Activated gamma-delta T cell treated with Interleukin-2 at 50 U/mL for 16 hours (primary cell): ENCODE results near the gene GPR15.
A peak's percentile ranks its signal among the peaks of the same experiment; 100 is the strongest.

Source experiments
- DNase-seq: peaks from one replicate; pipeline ENCODE4 v3.0.0-alpha.2; 2020

GPR15 gene

GRCh38 chr3:98532275-98532637 lies 478 bp downstream of the GPR15 start:
- DNase-seq = no peak

GRCh38 chr3:98532709-98533571 lies 1.2 kb downstream of the GPR15 start:
- DNase-seq = no peak

- no peak for DNase-seq
Measured at GRCh38 chr3:98534168-98534567, 2.4 kb downstream of the GPR15 start.

GRCh38 chr3:98534734-98535133 lies 3.0 kb downstream of the GPR15 start:
- no peak for DNase-seq

- DNase-seq = no peak
Measured at GRCh38 chr3:98536456-98537017, 4.8 kb downstream of the GPR15 start.

GRCh38 chr3:98540346-98540745 lies 8.6 kb downstream of the GPR15 start:
- DNase-seq = no peak

- DNase-seq = no peak
Measured at GRCh38 chr3:98541695-98542094, 9.9 kb downstream of the GPR15 start.

GRCh38 chr3:98542623-98543022 lies 10.8 kb downstream of the GPR15 start:
- DNase-seq = no peak

GRCh38 chr3:98545940-98546339 lies 14.2 kb downstream of the GPR15 start:
- no peak for DNase-seq

DNA sequence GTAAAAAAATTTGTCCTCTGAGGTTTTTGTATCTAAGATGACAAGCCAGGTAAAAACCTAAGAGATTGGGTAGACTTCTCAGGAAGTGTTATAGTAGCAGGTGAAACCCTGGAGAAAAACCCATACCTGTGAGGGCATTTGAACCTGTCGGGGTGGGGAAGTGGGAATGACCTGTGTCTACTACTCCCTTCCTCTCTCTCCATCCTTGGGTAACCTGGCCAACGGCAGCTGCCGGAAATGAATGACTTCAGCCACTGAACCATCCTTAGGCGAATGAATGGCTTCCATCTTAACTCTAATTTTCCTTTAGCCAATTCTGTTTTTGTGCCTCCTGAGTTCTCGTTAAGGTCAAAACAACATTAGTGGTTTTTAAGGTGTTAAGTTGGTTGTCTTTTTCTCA lies 16.8 kb downstream of the GPR15 start:
- DNase-seq = no peak

DNA sequence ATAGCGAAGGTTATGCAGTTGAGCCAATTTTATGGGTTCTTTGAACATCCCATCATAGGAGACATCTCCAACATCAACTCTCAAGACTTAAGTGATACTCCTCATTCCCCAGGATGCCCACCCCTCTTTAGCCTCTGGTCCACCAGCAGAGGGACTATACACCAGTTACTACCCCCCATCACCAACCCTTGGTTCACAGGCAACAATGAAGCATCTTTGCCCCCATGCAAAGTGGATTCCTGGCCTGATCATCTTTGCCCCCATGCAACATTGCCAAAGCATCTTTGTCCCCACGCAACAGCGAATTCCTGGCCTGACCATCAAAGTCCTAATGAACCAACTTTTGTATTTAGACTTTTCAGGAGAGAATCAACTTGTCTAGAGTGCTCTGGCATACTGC lies 19.1 kb downstream of the GPR15 start:
- DNase-seq = no peak

- DNase-seq = no peak
Measured at GRCh38 chr3:98551236-98551635, 19.5 kb downstream of the GPR15 start.

DNA sequence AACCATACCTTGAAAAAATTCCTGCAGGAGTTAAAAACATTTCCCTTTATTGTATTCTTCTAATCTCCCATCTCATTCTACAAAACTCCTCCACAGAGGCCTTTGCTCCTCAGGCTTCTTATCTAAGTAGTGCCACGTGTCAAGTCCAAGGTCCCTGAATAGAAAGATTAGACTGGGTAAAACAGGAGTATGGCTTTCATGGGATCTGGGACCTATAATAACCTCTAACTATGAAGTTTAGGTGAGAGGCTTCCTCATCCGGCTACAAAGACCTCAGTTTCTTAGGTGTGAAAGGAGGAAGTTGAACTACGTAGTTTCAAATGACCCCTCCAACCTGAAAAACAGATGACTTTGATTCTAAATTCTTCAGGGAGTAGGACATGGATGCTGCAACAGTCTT lies 20.0 kb downstream of the GPR15 start:
- no peak for DNase-seq

DNA sequence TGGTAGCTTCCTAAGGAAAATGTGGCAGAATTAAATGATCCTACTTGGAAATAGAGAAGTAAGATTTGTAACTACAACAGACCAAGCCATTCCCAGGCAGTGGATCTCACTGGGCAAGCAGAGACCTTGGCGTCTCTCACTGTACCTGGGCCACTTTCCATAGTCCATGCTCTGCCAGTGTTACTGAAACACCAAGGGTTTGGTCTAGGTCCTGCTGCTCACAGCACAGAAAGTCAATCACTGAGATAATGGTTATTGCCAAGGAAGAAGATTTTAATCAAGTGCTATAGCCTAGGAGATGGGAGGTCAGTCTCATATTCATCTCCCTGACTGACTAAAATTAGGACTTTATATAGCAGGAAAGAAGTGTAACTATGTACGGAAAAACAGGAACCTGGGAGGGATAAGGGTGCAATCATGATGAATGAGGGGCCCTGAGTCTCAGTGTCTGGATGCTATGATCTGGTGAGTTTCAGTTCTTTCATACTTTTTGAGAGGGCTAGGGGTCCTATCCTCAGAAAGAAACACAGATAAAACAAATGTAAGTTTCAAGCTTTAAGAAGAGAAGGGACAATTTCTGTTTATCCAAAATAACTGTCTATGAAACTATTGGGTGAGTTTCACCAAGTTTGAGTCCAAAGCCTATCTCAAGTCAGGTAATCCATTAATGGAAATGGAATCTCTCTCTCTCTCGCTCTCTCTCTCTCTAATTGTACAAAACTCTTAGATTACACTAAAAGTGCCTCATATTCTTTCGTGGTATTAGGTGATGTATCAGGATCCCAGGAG lies 20.6 kb downstream of the GPR15 start:
- no peak for DNase-seq

- DNase-seq = no peak
Measured at GRCh38 chr3:98553021-98553563, 21.3 kb downstream of the GPR15 start.

GRCh38 chr3:98553753-98554152 lies 22.0 kb downstream of the GPR15 start:
- DNase-seq = no peak

DNA sequence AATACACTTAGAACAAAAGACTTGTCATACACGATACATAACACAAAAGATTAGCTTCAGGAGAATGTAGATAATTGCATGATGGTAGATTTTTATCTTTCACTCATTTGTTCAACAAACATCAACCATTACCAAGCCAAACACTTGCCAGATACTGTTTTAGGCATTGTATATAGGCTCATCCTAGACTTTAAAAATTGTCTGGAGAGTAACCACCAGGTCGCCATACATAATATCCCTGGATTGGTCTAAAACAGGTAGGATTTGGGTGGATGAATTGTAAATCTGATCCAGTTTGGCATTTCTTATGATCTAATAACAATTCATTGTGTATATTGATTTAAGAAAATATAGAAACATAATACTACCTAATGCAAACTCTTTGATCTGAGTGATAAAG lies 22.8 kb downstream of the GPR15 start:
- no peak for DNase-seq

DNA sequence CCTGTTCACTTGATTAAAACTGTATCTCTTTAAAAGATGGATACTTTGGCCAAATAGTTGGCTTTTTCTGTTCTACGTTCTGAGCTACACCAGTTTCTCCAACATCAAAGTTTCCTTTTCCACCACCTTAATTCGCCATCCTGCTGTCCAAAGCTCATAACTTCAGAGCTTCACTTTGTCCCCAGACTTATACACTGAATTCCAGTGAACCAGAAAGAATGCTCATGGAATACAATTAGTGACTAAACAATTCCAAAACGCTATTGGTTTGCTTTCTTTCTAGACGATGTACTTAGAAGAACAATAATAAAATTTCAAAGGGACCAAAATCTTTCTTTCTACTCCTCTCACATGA lies 23.2 kb downstream of the GPR15 start:
- DNase-seq = no peak

GRCh38 chr3:98556164-98557130 lies 24.7 kb downstream of the GPR15 start:
- DNase-seq = peak; percentile 72

- DNase-seq = no peak
Measured at GRCh38 chr3:98557324-98558010, 25.7 kb downstream of the GPR15 start.

GRCh38 chr3:98558100-98558827 lies 26.5 kb downstream of the GPR15 start:
- no peak for DNase-seq
